Measurements from ENCODE around the gene NMS. TPM values are rescaled to one million over a fixed set of nuclear protein-coding genes. Genes with fewer than 3 reads are reported as not detected.
A peak's percentile ranks its signal among the peaks of the same experiment; 100 is the strongest.

The NMS gene, protein sequence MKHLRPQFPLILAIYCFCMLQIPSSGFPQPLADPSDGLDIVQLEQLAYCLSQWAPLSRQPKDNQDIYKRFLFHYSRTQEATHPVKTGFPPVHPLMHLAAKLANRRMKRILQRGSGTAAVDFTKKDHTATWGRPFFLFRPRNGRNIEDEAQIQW
- total RNA-seq = not detected

DNA sequence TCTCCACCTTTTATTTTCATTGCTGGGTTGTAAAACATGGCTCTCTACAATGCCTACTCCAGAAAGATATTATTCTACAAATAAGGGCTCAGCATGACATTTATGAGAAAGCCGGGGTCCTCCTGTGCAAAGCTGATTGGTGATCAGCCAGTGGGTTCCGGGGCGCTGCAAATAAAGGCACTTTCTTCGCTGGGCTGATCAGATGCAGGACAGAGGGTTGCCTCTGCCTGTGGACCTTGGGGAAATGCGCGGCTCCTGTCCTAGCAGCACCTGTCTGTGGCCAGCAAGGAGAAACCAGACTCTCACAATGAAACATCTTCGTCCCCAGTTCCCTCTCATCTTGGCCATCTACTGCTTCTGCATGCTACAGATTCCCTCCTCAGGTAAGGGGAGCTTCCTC, at the start of gene NMS:
Gene NMS, plus strand, starts transcription at position 301 of the 400 bp plus-strand sequence. Its CDS starts 7 bp downstream, at position 308.
- no peaks in the 10 kb centered on the region for H3K9me3 Mint-ChIP-seq
- DNase-seq = no peak
- peaks cover 30% of the 10 kb centered on the region for H3K27me3 Mint-ChIP-seq
- ChIA-PET POLR2A (no interaction called here), CTCF (no interaction called here)
- H3K4me1 Mint-ChIP-seq = no peaks in the 10 kb centered on the region
- no peaks in the 10 kb centered on the region for H3K36me3 Mint-ChIP-seq (ENCODE audit: low read depth)
- H3K27ac Mint-ChIP-seq = no peak within 1 kb of the TSS
- H3K4me3 Mint-ChIP-seq = no peak within 1 kb of the TSS

DNA sequence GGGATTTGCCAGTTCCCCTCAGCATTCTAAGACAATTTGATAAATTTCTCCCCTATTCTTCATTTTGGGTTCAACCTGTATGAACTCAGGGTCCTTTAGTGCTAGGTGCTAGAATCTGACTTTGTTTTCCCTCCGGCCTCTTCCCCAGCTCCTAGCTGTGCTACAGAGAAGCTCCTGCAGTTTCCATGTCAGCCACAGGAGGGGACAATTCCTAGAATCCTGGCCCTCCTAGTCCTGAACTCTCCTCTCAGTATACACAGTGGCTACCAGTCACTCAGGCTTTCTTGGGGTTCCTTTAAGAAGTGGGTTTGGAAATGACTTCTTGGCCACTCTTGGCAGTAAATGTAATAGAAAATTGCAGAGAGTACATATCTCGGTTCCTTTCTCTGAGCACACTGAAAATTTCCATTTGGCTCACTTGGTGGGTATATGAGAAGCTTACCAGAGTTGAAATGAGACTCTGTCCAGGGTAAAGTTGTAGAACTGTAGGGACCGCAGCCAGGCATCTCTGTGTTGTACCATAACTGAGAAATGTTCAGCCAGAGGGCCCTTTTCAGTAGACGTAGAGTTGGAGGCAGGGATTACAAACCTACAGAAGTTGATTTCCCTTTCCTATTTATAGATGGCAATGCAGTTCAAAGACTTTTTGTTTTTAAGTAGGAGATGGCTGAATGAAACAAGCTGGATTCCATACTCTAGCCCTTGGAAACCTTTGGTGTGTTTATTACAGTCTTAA, 47.8 kb upstream of the NMS start:
- Mint-ChIP-seq H3K27ac (no peak overlapping the region), H3K4me3 (no peak overlapping the region), H3K9me3 (no peaks in the 10 kb centered on the region), H3K27me3 (peaks cover 15% of the 10 kb centered on the region), H3K4me1 (peaks cover 3% of the 10 kb centered on the region), H3K36me3 (ENCODE audit: low read depth) (no peaks in the 10 kb centered on the region)
- CTCF ChIA-PET = interaction anchor here (1.5 kb wide), 1 partner anchor 10 kb away, joined by 6 read pairs; no protein-coding TSS in a partner anchor
- DNase-seq = no peak
- POLR2A ChIA-PET = no interaction called here

DNA sequence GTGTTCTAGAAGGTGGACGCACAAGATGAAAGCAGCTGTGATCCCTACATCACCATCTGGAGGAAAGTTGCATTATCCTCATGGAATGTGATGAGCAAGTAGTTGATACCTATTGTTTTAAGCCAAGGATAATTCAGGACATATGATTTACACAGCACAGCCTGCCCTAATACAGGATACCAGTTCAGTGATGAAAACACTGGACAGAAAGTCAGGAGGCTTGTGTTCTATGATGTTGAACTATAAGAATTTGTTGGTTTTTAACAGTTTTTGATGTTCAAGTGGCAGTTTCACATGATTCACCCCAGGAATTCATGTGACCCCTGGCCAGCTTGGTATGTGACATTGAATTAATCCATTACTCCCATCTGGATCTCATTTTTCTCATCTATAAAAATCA, 46.7 kb upstream of the NMS start:
- Mint-ChIP-seq H3K4me1 (peaks cover 1% of the 10 kb centered on the region), H3K4me3 (no peak overlapping the region), H3K27ac (no peak overlapping the region), H3K9me3 (no peaks in the 10 kb centered on the region), H3K27me3 (peaks cover 21% of the 10 kb centered on the region), H3K36me3 (ENCODE audit: low read depth) (no peaks in the 10 kb centered on the region)
- CTCF ChIA-PET = no interaction called here
- POLR2A ChIA-PET = no interaction called here
- DNase-seq = no peak

DNA sequence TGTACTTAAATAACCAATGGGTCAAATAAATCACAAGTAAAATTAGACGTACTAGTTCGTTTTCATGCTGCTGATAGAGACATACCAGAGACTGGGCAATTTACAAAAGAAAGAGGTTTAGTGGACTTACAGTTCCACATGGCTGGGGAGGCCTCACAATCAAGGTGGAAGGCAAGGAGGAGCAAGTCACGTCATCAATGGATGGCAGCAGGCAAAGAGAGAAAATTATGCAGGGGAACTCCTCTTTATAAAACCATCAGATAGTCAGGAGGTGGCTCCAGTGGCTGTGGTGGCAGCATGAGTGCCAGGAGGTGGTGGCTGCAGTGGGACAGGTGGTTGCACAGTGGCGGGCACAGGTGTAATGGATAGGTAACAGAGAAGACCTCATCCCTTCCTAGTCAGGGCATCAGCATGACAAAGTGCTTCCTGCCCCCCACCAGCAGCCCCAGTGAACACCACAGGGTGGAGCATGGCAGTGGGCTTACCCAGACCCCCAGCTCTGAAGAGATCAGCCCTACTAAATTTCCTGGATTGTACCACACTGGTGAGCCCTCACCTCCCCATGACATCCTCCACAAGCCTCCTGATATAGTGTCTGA, 45.9 kb upstream of the NMS start:
- no peaks in the 10 kb centered on the region for H3K36me3 Mint-ChIP-seq (ENCODE audit: low read depth)
- peaks cover 28% of the 10 kb centered on the region for H3K27me3 Mint-ChIP-seq
- H3K27ac Mint-ChIP-seq = no peak overlapping the region
- DNase-seq = no peak
- no peaks in the 10 kb centered on the region for H3K9me3 Mint-ChIP-seq
- no peak overlapping the region for H3K4me3 Mint-ChIP-seq
- POLR2A ChIA-PET = no interaction called here
- CTCF ChIA-PET = interaction anchor here (0.7 kb wide), 1 partner anchor 698 kb away, joined by 7 read pairs; no protein-coding TSS in a partner anchor
- H3K4me1 Mint-ChIP-seq = peaks cover 1% of the 10 kb centered on the region

DNA sequence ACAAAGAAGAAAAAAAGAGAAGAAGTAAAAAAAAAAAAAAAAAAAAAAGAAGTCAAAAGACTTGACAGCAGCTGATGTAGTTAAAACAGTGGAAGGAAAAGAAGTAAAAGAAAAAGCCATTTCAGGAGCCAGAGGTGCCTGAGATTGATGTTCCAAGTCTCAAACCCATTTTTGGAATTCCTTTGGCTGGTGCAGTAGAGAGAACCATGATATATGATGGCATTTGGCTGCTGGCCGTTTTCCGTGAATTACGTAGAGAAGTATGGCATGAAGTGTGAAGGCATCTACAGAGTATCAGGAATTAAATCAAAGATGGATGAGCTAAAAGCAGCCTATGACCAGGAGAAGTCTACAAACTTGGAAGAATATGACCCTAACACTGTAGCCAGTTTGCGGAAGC, 45.2 kb upstream of the NMS start:
- POLR2A ChIA-PET = no interaction called here
- H3K27me3 Mint-ChIP-seq = peaks cover 34% of the 10 kb centered on the region
- H3K9me3 Mint-ChIP-seq = no peaks in the 10 kb centered on the region
- CTCF ChIA-PET = interaction anchor here (0.7 kb wide), 1 partner anchor 697 kb away, joined by 7 read pairs; no protein-coding TSS in a partner anchor
- H3K27ac Mint-ChIP-seq = no peak overlapping the region
- H3K36me3 Mint-ChIP-seq (ENCODE audit: low read depth) = no peaks in the 10 kb centered on the region
- DNase-seq = no peak
- H3K4me3 Mint-ChIP-seq = no peak overlapping the region
- peaks cover 1% of the 10 kb centered on the region for H3K4me1 Mint-ChIP-seq

DNA sequence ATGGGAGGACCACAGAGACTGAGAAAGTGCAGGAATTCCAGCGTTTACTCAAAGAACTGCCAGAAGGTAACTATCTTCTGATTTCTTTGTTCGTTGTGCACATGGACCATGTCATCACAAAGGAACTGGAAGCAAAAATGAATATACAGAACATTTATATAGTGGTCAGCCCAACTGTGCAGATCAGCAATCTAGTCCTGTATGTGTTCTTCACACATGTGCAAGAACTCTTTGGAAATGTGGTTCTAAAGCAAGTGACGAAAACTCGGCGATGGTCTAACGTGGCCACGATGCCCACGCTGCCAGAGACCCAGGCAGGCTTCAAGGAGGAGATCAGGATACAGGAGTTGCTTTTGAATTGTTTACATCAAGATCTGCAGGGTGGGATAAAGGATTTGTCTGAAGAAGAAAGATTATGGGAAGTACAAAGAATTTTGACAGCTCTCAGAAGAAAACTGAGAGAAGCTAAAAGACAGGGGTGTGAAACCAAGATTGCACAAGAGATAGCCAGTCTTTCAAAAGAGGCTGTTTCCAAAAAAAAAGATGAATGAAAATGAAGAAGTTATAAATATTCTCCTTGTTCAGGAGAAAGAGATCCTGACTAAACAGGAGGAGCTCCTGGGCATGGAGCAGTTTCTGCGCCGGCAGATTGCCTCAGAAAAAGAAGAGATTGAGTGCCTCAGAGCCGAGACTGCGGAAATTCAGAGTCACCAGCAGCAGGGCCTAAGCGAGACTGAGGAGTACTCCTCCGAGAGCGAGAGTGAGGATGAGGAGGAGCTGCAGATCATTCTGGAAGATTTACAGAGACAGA, 44.5 kb upstream of the NMS start:
- H3K9me3 Mint-ChIP-seq = peaks cover 2% of the 10 kb centered on the region
- CTCF ChIA-PET = no interaction called here
- POLR2A ChIA-PET = interaction anchor here (0.6 kb wide), 1 partner anchor 149 kb away, joined by 3 read pairs; no protein-coding TSS in a partner anchor
- DNase-seq = no peak
- no peak overlapping the region for H3K27ac Mint-ChIP-seq
- peaks cover 1% of the 10 kb centered on the region for H3K4me1 Mint-ChIP-seq
- H3K36me3 Mint-ChIP-seq (ENCODE audit: low read depth) = no peaks in the 10 kb centered on the region
- peaks cover 39% of the 10 kb centered on the region for H3K27me3 Mint-ChIP-seq
- H3K4me3 Mint-ChIP-seq = no peak overlapping the region

DNA sequence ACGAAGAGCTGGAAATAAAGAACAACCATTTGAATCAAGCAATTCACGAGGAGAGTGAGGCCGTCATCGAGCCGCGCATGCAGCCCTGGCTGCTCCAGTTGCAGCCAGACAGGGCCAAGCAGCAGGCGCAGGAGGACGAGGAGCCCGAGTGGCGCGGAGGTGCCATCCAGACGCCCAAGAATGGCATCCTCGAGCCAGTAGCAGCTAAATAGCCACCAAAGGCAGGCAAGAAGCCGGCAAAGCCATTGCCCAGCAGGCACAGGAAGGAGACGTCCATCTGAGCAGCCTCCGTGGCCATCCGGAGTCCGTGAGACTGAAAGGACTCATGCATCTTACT, 43.9 kb upstream of the NMS start:
- no peak overlapping the region for H3K4me3 Mint-ChIP-seq
- H3K4me1 Mint-ChIP-seq = peaks cover 1% of the 10 kb centered on the region
- no peaks in the 10 kb centered on the region for H3K36me3 Mint-ChIP-seq (ENCODE audit: low read depth)
- ChIA-PET POLR2A (interaction anchor here (0.6 kb wide), 1 partner anchor 150 kb away, joined by 3 read pairs; no protein-coding TSS in a partner anchor), CTCF (no interaction called here)
- no peak for DNase-seq
- peaks cover 3% of the 10 kb centered on the region for H3K9me3 Mint-ChIP-seq
- no peak overlapping the region for H3K27ac Mint-ChIP-seq
- H3K27me3 Mint-ChIP-seq = peaks cover 42% of the 10 kb centered on the region

DNA sequence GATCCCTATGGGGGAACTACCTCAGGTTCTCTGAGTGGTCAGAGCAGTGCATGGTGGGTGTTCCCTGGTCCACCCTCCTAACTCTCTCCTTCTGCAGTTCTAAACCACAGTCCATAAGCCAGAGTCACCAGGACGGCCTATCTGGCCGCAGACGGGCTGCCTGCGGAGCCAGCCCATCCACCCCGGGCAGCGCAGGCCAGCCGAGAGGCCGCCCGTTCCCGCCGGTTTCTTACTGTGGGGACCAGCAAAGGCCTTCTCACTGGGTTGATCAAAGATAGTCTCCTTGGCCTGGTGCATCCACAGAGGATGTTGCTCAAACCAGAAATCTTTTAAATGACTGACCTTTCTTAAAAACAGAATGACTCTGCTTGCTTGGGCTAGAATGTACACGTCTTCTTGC, 43.2 kb upstream of the NMS start:
- Mint-ChIP-seq H3K4me1 (peaks cover 1% of the 10 kb centered on the region), H3K9me3 (peaks cover 3% of the 10 kb centered on the region), H3K27ac (no peak overlapping the region), H3K4me3 (no peak overlapping the region), H3K27me3 (peaks cover 42% of the 10 kb centered on the region), H3K36me3 (ENCODE audit: low read depth) (no peaks in the 10 kb centered on the region)
- CTCF ChIA-PET = interaction anchor here (0.8 to 1.6 kb wide), 3 partner anchors 112 to 560 kb away, joined by 3 to 4 read pairs (median 3); no protein-coding TSS in a partner anchor
- DNase-seq = no peak
- POLR2A ChIA-PET = no interaction called here

DNA sequence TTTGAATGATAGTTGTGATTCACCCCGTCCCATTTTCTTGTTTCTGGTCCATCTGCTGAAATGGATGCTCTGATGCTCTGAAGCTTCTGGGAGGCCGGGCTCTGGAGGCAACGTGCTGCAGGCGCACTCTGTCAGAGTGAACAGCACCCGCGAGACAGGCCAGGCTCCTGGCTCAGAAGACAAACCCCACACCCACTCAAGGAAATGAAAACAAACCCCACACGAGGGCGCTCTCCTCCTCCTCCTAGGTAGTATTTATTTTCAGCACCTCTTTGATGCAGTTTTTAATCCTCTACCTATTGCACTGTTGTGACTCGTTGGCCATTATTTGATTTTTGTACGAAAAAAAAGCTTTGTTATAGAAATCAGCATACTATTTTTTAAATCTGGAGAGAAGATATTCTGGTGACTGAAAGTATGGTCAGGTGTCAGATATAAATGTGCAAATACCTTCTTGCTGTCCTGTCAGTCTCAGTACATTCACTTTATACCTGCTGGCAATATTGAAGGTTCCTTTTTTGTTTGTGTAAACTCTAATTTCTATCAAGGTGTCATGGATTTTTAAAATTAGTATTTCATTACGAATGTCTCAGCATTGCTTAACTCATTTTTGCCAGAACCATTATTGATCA, 42.5 kb upstream of the NMS start:
- H3K36me3 Mint-ChIP-seq (ENCODE audit: low read depth) = no peaks in the 10 kb centered on the region
- no peak overlapping the region for H3K27ac Mint-ChIP-seq
- peaks cover 40% of the 10 kb centered on the region for H3K27me3 Mint-ChIP-seq
- ChIA-PET POLR2A (no interaction called here), CTCF (interaction anchor here (0.8 to 1.6 kb wide), 3 partner anchors 111 to 560 kb away, joined by 3 to 4 read pairs (median 3); no protein-coding TSS in a partner anchor)
- DNase-seq = peak; percentile 74
- peaks cover 3% of the 10 kb centered on the region for H3K9me3 Mint-ChIP-seq
- H3K4me1 Mint-ChIP-seq = peaks cover 1% of the 10 kb centered on the region
- H3K4me3 Mint-ChIP-seq = no peak overlapping the region

DNA sequence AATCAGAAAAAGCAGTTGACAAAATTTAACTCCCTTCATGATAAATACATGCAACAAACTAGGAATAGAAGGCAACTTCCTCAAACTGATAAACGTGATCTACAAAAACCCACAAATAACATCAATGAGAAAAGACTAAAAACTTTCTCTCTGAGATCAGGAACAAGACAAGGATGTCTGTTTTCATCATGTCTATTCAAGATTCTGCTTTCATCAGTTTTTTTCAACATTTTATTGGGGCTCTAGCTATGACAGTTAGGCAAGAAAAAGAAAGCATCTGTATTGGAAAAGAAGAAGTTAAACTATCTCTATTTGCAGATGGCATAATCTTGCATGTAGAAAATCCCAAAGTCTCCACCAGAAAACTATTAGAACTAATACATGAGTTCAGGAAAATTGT, 40.6 kb upstream of the NMS start:
- Mint-ChIP-seq H3K36me3 (ENCODE audit: low read depth) (no peaks in the 10 kb centered on the region), H3K4me3 (no peak overlapping the region), H3K9me3 (peaks cover 3% of the 10 kb centered on the region), H3K27ac (no peak overlapping the region), H3K27me3 (peaks cover 35% of the 10 kb centered on the region), H3K4me1 (peaks cover 1% of the 10 kb centered on the region)
- DNase-seq = no peak
- ChIA-PET CTCF (no interaction called here), POLR2A (no interaction called here)

DNA sequence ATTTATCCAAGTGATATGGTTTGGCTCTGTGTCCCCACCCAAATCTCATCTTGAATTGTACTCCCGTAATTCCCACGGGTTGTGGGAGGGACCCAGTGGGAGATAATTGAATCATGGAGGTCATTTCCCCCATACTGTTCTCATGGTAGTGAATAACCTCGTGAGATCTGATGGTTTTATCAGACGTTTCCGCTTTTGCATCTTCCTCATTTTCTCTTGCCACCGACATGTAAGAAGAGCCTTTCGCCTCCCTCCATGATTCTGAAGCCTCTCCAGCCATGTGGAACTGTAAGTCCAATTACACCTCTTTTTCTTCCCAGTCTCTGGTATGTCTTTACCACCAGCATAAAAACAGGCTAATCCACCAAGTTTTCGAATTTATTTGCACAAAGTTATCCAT, 32.5 kb upstream of the NMS start:
- H3K4me1 Mint-ChIP-seq = no peaks in the 10 kb centered on the region
- no peak overlapping the region for H3K4me3 Mint-ChIP-seq
- H3K9me3 Mint-ChIP-seq = no peaks in the 10 kb centered on the region
- peaks cover 13% of the 10 kb centered on the region for H3K27me3 Mint-ChIP-seq
- POLR2A ChIA-PET = no interaction called here
- no peak for DNase-seq
- H3K36me3 Mint-ChIP-seq (ENCODE audit: low read depth) = no peaks in the 10 kb centered on the region
- CTCF ChIA-PET = no interaction called here
- H3K27ac Mint-ChIP-seq = no peak overlapping the region

DNA sequence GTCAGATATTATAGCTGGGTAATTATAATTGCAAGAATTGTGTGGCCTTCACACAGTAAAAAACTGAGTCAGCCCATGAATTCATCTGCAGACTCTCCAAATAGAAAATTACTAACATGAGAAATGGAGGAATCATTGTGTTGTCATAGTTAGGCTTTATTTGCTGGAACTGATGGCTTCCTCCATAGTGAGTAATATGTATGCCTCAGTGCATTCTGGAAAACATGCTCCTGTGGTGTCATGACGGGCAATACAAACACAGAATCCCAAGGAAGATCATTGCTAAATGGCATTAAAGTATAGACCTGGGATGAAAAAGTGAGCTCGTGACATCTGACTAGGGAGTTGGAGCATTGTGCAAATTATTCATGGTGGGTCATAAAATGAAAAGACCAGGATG, 23.6 kb upstream of the NMS start:
- no peaks in the 10 kb centered on the region for H3K36me3 Mint-ChIP-seq (ENCODE audit: low read depth)
- POLR2A ChIA-PET = no interaction called here
- CTCF ChIA-PET = no interaction called here

DNA sequence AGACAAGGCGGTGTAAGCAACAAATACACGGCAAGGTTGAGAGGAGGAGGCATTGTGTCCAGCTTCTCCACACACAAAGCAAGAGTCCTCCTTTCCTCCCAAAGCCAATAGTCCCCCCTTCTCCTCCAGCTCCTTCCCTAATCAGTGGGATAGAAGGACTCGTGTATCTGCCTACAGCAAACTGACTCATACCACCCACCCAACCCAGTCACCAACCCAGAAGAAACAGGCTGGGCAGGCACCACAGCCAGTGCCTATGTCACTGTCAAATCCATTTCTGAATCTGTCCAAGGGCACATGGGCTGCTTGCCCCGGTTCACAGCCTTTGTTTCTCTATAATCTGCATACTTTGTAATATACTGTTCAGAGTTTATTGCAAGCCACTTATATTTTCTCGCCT, 19.2 kb upstream of the NMS start:
- Mint-ChIP-seq H3K4me3 (no peak overlapping the region), H3K9me3 (peaks cover 5% of the 10 kb centered on the region), H3K27ac (no peak overlapping the region), H3K36me3 (ENCODE audit: low read depth) (no peaks in the 10 kb centered on the region), H3K4me1 (no peaks in the 10 kb centered on the region), H3K27me3 (no peaks in the 10 kb centered on the region)
- CTCF ChIA-PET = no interaction called here
- no peak for DNase-seq
- POLR2A ChIA-PET = no interaction called here

More for the DNA sequence above, 23.6 kb upstream of the NMS start:
- no peak overlapping the region for H3K4me3 Mint-ChIP-seq
- H3K27ac Mint-ChIP-seq = no peak overlapping the region
- no peaks in the 10 kb centered on the region for H3K4me1 Mint-ChIP-seq
- no peaks in the 10 kb centered on the region for H3K9me3 Mint-ChIP-seq
- no peak for DNase-seq
- H3K27me3 Mint-ChIP-seq = no peaks in the 10 kb centered on the region
